Esophagus muscularis mucosa (tissue), 4 donors: ENCODE results near the gene ARL4A.

Source experiments
- CTCF ChIP-seq, 3 experiments: fragments of 200-600 bp in 2 of 3; fragments of 450-650 bp in 1 of 3; sonication (generic) in 2 of 3; IDR thresholded peaks; one replicate each; pipeline ENCODE4 v1.5.1; 2017 to 2019; ENCODE audit warnings: antibody characterized with exemption in 3 of 3, mild to moderate bottlenecking in 2 of 3, moderate library complexity in 1 of 3
- EP300 ChIP-seq: sonication (generic); formaldehyde crosslinking; IDR thresholded peaks from one replicate; pipeline ENCODE4 v1.6.1; 2017; ENCODE audit warnings: antibody characterized with exemption
- POLR2A ChIP-seq: fragments of 450-650 bp; IDR thresholded peaks from one replicate; pipeline ENCODE4 v1.6.1; 2017; ENCODE audit warnings: antibody characterized with exemption, moderate library complexity, mild to moderate bottlenecking, low read depth
- POLR2AphosphoS5 ChIP-seq, 2 donors: sonication (generic); formaldehyde crosslinking; IDR thresholded peaks; one replicate each; pipeline ENCODE4 v1.6.1; 2017; ENCODE audit warnings: antibody characterized with exemption in 2 of 2

- TF ChIP-seq POLR2AphosphoS5 (IDR thresholded peaks at IDR 0.05) (no peak), CTCF (IDR thresholded peaks at IDR 0.05) (no peak), POLR2A (no peak), EP300 (no peak)
These were observed 2.8 kb downstream of the ARL4A start for GRCh38 chr7:12690041-12690878.
